GM23338 (cell line): ENCODE data around the gene ACP6. TPM values are rescaled to one million over a fixed set of nuclear protein-coding genes. Genes with fewer than 3 reads are reported as not detected.
A peak's percentile ranks its signal among the peaks of the same experiment; 100 is the strongest.

Source experiments
- ATAC-seq: fragments of 200-7000 bp; cut with Tn5 transposase; 3 replicates; pipeline ENCODE4 v1.9.1; 2020
- DNase-seq: peaks from one replicate; pipeline ENCODE4 v3.0.0-alpha.2; 2015; ENCODE audit warnings: low spot score
- H2AFZ ChIP-seq: fragments of 200-600 bp; sonication (generic); 2 replicates; pipeline ENCODE4 v1.8.0; 2016; ENCODE audit warnings: antibody characterized with exemption, mild to moderate bottlenecking, moderate library complexity
- H3F3A ChIP-seq: fragments of 200-600 bp; sonication (generic); replicated peaks from 2 replicates; pipeline ENCODE4 v1.8.0; 2017; ENCODE audit warnings: antibody characterized with exemption, mixed run types, low read depth
- H3K27ac ChIP-seq: fragments of 200-600 bp; sonication (generic); 2 replicates; pipeline ENCODE4 v1.6.1; 2016; ENCODE audit warnings: low read depth
- H3K27me3 ChIP-seq: fragments of 200-600 bp; sonication (generic); 2 replicates; pipeline ENCODE4 v1.8.0; 2016; ENCODE audit warnings: mild to moderate bottlenecking, mixed run types, moderate library complexity; ENCODE audit not compliant: insufficient read depth
- H3K36me3 ChIP-seq: fragments of 200-600 bp; sonication (generic); 2 replicates; pipeline ENCODE4 v1.8.0; 2016; ENCODE audit warnings: mild to moderate bottlenecking; ENCODE audit not compliant: insufficient read depth
- H3K4me1 ChIP-seq: fragments of 200-600 bp; sonication (generic); 2 replicates; pipeline ENCODE4 v1.8.0; 2016; ENCODE audit warnings: mild to moderate bottlenecking, moderate library complexity; ENCODE audit not compliant: insufficient read depth
- H3K4me2 ChIP-seq: fragments of 200-600 bp; sonication (generic); 2 replicates; pipeline ENCODE4 v1.7.1; 2017; ENCODE audit warnings: mixed run types
- H3K4me3 ChIP-seq: fragments of 200-600 bp; sonication (generic); 2 replicates; pipeline ENCODE4 v1.6.1; 2016; ENCODE audit warnings: mixed run types
- H3K79me2 ChIP-seq: fragments of 200-600 bp; sonication (generic); replicated peaks from 2 replicates; pipeline ENCODE4 v1.8.0; 2017; ENCODE audit warnings: mild to moderate bottlenecking; ENCODE audit not compliant: insufficient read depth
- H3K9me2 ChIP-seq: fragments of 200-600 bp; sonication (generic); 2 replicates; pipeline ENCODE4 v1.8.0; 2017; ENCODE audit not compliant: insufficient read depth
- H4K20me1 ChIP-seq: fragments of 200-600 bp; sonication (generic); replicated peaks from 2 replicates; pipeline ENCODE4 v1.8.0; 2017; ENCODE audit warnings: mild to moderate bottlenecking; ENCODE audit not compliant: insufficient read depth
- H3K27ac Mint-ChIP-seq: 2 replicates; pipeline ENCODE4 v1.8.0; 2020; ENCODE audit warnings: inconsistent platforms, mild to moderate bottlenecking, moderate library complexity, mixed read lengths
- H3K27me3 Mint-ChIP-seq: 3 replicates; pipeline ENCODE4 v1.8.0; 2022; ENCODE audit warnings: low read depth, mild to moderate bottlenecking, moderate library complexity, mixed read lengths, inconsistent platforms; ENCODE audit not compliant: insufficient read depth, poor library complexity
- H3K36me3 Mint-ChIP-seq: 3 replicates; pipeline ENCODE4 v1.8.0; 2021; ENCODE audit warnings: low read depth, mild to moderate bottlenecking, inconsistent platforms, moderate library complexity, mixed read lengths
- H3K4me1 Mint-ChIP-seq: 3 replicates; pipeline ENCODE4 v1.8.0; 2020; ENCODE audit warnings: mild to moderate bottlenecking, inconsistent platforms, mixed read lengths
- H3K4me3 Mint-ChIP-seq: 3 replicates; pipeline ENCODE4 v1.8.0; 2021; ENCODE audit warnings: moderate library complexity, mild to moderate bottlenecking, inconsistent platforms, mixed read lengths
- H3K9me3 Mint-ChIP-seq: 3 replicates; pipeline ENCODE4 v1.8.0; 2020; ENCODE audit warnings: moderate library complexity, mild to moderate bottlenecking, inconsistent platforms, mixed read lengths
- CTCF ChIP-seq, 2 experiments: fragments of 200-600 bp in 1 of 2; sonication (generic) in 1 of 2; conservative IDR thresholded peaks; 2 replicates each; pipeline versions ENCODE4 v1.5.1 to v1.6.1; 2016 to 2017; ENCODE audit warnings: antibody characterized with exemption in 2 of 2, low read depth in 2 of 2, mild to moderate bottlenecking in 2 of 2, moderate library complexity in 1 of 2
- ETS1 ChIP-seq: IDR thresholded peaks from 2 replicates; pipeline ENCODE4 v1.6.1; 2016; ENCODE audit warnings: antibody characterized with exemption
- EZH2phosphoT487 ChIP-seq: fragments of 200-600 bp; sonication (generic); IDR thresholded peaks from one replicate; pipeline ENCODE4 v1.8.1; 2018; ENCODE audit warnings: antibody characterized with exemption; ENCODE audit not compliant: unreplicated experiment
- JUNB ChIP-seq: IDR thresholded peaks from one replicate; pipeline ENCODE4 v1.6.1; 2016; ENCODE audit warnings: antibody characterized with exemption; ENCODE audit not compliant: unreplicated experiment
- NANOG ChIP-seq: IDR thresholded peaks from 2 replicates; pipeline ENCODE4 v1.6.1; 2016; ENCODE audit warnings: antibody characterized with exemption, borderline replicate concordance
- REST ChIP-seq: IDR thresholded peaks from one replicate; pipeline ENCODE4 v1.6.1; 2018; ENCODE audit warnings: antibody characterized with exemption; ENCODE audit not compliant: unreplicated experiment
- ZNF114 ChIP-seq: fragments of 250-450 bp; sonication (Bioruptor Pico); IDR thresholded peaks from 2 replicates; pipeline ENCODE4 v1.5.0; 2020; ENCODE audit warnings: mild to moderate bottlenecking, moderate library complexity
- ZNF331 ChIP-seq: fragments of 250-450 bp; sonication (Bioruptor Pico); IDR thresholded peaks from 2 replicates; pipeline ENCODE4 v1.5.0; 2020; ENCODE audit warnings: low read depth, mild to moderate bottlenecking, moderate library complexity
- polyA plus RNA-seq: library from polyadenylated mRNA; unstranded; fragments of >200 nt; fragmentation: Nextera tagmentation; extraction: Ambion mirVana; gene quantifications from 2 replicates; pipeline ENCODE4 v1.2.1, GENCODE V29; 2016
- total RNA-seq: library from RNA; depleted of rRNA; stranded (reverse); fragments of >200 nt; shearing (Covaris generic); gene quantifications from 2 replicates; pipeline ENCODE4 v1.2.3, GENCODE V29; 2014
- TF ChIP-seq, protein P1 (sequence below): fragments of 250-450 bp; sonication (Bioruptor Pico); IDR thresholded peaks from 2 replicates; pipeline ENCODE4 v1.5.0; 2020; ENCODE audit warnings: mild to moderate bottlenecking, moderate library complexity

Gene ACP6
- total and polyA plus RNA-seq, 2 experiments from 2014 or later: 20.6 to 26.5 TPM

- TF ChIP-seq REST: no peak
- TF ChIP-seq NANOG: no peak
- no peak for TF ChIP-seq ZNF114 (CRISPR knock-in tag)
- no peak for TF ChIP-seq EZH2phosphoT487
- TF ChIP-seq CTCF (conservative IDR thresholded peaks at IDR 0.05; ENCODE audit: low read depth in 2 of 2): no peak
- no peak for TF ChIP-seq JUNB
These were observed 3.1 kb upstream of the ACP6 start (continued) for GRCh38 chr1:147673406-147673805.

- peak overlapping the region; percentile 93 for H2AFZ ChIP-seq
- H4K20me1 ChIP-seq: no peaks in the 10 kb centered on the region
- Mint-ChIP-seq H3K27me3 (no peaks in the 10 kb centered on the region), H3K27ac (peak overlapping the region; percentile 74; the same call in 1 of the 2 replicates), H3K4me3 (peak overlapping the region; percentile 87), H3K9me3 (no peaks in the 10 kb centered on the region), H3K4me1 (peaks cover 17% of the 10 kb centered on the region), H3K36me3 (no peaks in the 10 kb centered on the region; the same call in 2 of the 3 replicates)
- H3K4me2 ChIP-seq: peak overlapping the region; percentile 94
- no peaks in the 10 kb centered on the region for H3F3A ChIP-seq
- H3K36me3 ChIP-seq: 0 out of 2 replicates have a peak, but pooled peaks cover 2% of the 10 kb centered on the region
- peaks cover 36% of the 10 kb centered on the region for H3K79me2 ChIP-seq
- peaks cover 4% of the 10 kb centered on the region; the same call in 1 of the 2 replicates for H3K9me2 ChIP-seq
- peak overlapping the region; percentile 84 for H3K4me3 ChIP-seq
- peaks cover 7% of the 10 kb centered on the region for H3K4me1 ChIP-seq
- H3K27me3 ChIP-seq: no peaks in the 10 kb centered on the region
- peak overlapping the region; percentile 60; the same call in 1 of the 2 replicates for H3K27ac ChIP-seq
- DNase-seq (peak; percentile 76), ATAC-seq (peak; percentile 65)
- TF ChIP-seq ZNF331 (CRISPR knock-in tag): no peak
- TF ChIP-seq, protein P1, sequence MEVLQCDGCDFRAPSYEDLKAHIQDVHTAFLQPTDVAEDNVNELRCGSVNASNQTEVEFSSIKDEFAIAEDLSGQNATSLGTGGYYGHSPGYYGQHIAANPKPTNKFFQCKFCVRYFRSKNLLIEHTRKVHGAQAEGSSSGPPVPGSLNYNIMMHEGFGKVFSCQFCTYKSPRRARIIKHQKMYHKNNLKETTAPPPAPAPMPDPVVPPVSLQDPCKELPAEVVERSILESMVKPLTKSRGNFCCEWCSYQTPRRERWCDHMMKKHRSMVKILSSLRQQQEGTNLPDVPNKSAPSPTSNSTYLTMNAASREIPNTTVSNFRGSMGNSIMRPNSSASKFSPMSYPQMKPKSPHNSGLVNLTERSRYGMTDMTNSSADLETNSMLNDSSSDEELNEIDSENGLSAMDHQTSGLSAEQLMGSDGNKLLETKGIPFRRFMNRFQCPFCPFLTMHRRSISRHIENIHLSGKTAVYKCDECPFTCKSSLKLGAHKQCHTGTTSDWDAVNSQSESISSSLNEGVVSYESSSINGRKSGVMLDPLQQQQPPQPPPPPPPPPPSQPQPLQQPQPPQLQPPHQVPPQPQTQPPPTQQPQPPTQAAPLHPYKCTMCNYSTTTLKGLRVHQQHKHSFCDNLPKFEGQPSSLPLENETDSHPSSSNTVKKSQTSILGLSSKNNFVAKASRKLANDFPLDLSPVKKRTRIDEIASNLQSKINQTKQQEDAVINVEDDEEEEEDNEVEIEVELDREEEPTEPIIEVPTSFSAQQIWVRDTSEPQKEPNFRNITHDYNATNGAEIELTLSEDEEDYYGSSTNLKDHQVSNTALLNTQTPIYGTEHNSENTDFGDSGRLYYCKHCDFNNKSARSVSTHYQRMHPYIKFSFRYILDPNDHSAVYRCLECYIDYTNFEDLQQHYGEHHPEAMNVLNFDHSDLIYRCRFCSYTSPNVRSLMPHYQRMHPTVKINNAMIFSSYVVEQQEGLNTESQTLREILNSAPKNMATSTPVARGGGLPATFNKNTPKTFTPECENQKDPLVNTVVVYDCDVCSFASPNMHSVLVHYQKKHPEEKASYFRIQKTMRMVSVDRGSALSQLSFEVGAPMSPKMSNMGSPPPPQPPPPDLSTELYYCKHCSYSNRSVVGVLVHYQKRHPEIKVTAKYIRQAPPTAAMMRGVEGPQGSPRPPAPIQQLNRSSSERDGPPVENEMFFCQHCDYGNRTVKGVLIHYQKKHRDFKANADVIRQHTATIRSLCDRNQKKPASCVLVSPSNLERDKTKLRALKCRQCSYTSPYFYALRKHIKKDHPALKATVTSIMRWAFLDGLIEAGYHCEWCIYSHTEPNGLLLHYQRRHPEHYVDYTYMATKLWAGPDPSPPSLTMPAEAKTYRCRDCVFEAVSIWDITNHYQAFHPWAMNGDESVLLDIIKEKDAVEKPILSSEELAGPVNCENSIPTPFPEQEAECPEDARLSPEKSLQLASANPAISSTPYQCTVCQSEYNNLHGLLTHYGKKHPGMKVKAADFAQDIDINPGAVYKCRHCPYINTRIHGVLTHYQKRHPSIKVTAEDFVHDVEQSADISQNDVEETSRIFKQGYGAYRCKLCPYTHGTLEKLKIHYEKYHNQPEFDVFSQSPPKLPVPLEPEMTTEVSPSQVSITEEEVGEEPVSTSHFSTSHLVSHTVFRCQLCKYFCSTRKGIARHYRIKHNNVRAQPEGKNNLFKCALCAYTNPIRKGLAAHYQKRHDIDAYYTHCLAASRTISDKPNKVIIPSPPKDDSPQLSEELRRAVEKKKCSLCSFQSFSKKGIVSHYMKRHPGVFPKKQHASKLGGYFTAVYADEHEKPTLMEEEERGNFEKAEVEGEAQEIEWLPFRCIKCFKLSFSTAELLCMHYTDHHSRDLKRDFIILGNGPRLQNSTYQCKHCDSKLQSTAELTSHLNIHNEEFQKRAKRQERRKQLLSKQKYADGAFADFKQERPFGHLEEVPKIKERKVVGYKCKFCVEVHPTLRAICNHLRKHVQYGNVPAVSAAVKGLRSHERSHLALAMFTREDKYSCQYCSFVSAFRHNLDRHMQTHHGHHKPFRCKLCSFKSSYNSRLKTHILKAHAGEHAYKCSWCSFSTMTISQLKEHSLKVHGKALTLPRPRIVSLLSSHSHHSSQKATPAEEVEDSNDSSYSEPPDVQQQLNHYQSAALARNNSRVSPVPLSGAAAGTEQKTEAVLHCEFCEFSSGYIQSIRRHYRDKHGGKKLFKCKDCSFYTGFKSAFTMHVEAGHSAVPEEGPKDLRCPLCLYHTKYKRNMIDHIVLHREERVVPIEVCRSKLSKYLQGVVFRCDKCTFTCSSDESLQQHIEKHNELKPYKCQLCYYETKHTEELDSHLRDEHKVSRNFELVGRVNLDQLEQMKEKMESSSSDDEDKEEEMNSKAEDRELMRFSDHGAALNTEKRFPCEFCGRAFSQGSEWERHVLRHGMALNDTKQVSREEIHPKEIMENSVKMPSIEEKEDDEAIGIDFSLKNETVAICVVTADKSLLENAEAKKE (CRISPR knock-in tag): no peak
- TF ChIP-seq NANOG: no peak
- no peak for TF ChIP-seq ZNF114 (CRISPR knock-in tag)
- TF ChIP-seq ETS1: no peak
These were observed 630 bp downstream of the ACP6 start for GRCh38 chr1:147669469-147670318.
